ENCODE measurements around the gene TMED9.

DNA sequence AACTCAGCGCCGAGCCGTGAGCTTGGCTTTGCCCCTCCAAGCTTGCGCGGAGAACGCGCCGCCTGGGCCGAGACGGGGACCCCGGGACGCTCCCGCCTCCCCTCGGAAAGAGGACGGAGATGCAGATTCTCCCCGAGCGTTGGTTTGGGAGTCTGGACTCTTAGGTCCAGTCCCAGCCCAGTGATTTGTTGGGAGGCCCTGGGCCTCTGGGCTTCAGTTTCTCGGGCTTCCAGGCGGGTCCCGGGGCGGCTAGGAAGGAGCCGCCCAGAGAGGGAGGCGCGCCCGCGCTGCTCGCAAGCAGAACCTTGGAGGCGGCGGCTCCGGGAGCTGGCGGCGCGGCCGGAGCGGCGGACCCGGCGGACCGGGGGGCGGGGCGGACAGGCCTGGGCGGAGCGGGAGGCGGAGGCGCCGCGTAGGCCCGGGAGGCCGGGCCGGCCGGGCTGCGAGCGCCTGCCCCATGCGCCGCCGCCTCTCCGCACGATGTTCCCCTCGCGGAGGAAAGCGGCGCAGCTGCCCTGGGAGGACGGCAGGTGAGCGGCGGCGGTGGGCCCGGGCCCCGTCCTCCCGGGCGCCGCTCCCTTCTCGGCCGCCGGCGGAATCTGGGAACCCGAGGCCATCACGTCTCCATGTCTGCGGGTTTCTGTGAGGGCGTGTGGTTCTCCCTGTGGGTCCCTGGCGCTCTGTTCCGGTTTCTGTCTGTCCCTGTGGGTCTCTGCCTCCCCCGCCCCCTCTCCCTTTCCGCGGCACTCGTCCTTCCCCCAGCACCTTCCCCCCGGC lies 7.9 kb downstream of the TMED9 start, which contains the start of gene B4GALT7:
- TF ChIP-seq, protein P1, sequence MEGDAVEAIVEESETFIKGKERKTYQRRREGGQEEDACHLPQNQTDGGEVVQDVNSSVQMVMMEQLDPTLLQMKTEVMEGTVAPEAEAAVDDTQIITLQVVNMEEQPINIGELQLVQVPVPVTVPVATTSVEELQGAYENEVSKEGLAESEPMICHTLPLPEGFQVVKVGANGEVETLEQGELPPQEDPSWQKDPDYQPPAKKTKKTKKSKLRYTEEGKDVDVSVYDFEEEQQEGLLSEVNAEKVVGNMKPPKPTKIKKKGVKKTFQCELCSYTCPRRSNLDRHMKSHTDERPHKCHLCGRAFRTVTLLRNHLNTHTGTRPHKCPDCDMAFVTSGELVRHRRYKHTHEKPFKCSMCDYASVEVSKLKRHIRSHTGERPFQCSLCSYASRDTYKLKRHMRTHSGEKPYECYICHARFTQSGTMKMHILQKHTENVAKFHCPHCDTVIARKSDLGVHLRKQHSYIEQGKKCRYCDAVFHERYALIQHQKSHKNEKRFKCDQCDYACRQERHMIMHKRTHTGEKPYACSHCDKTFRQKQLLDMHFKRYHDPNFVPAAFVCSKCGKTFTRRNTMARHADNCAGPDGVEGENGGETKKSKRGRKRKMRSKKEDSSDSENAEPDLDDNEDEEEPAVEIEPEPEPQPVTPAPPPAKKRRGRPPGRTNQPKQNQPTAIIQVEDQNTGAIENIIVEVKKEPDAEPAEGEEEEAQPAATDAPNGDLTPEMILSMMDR (IDR thresholded peaks at IDR 0.05), result no peak
- peak; percentile 27 to 68 (median 61) for TF ChIP-seq POLR2AphosphoS5 (IDR thresholded peaks at IDR 0.05)
- TF ChIP-seq EP300 (IDR thresholded peaks at IDR 0.05; ENCODE audit: low read depth), result no peak
- TF ChIP-seq POLR2A (IDR thresholded peaks at IDR 0.05), result peak; percentile 63

Measured in transverse colon (tissue), 4 donors.